A673 (cell line): ENCODE measurements around the gene CACNA2D4. TPM values are rescaled to one million over a fixed set of nuclear protein-coding genes. Genes with fewer than 3 reads are reported as not detected.

ENCODE experiments used
- BruUV-seq: library from RNA; stranded (reverse); fragments of 400-500 nt; replicated peaks from 2 replicates; lab custom pipeline; 2021; lab: Mats Ljungman, UMichigan
- CTCF ChIA-PET: fragments of 300-600 bp; sonication (Branson Sonifier 250); formaldehyde crosslinking; loops from one replicate; lab custom pipeline; 2022; ENCODE audit warnings: antibody characterized with exemption; lab: Charles Lee
- POLR2A ChIA-PET: fragments of 300-600 bp; sonication (Branson Sonifier 250); formaldehyde crosslinking; loops from one replicate; lab custom pipeline; 2022; ENCODE audit warnings: antibody characterized with exemption; ENCODE audit not compliant: low non-redundant PET; lab: Charles Lee
- DNase-seq: peaks from one replicate; pipeline ENCODE4 v3.0.0-alpha.2; 2015; ENCODE audit warnings: low spot score
- H3K27ac ChIP-seq: fragments of 200-600 bp; sonication (generic); 2 replicates; pipeline ENCODE4 v1.5.1; 2016; ENCODE audit warnings: mixed run types, low read depth, mild to moderate bottlenecking, mixed read lengths, antibody characterized with exemption, low read length; ENCODE audit not compliant: poor library complexity, severe bottlenecking
- H3K27me3 ChIP-seq: fragments of 200-600 bp; sonication (generic); replicated peaks from 2 replicates; pipeline ENCODE4 v1.6.1; 2017; ENCODE audit warnings: mixed run types, low read depth, mild to moderate bottlenecking, mixed read lengths, antibody characterized with exemption, low read length; ENCODE audit not compliant: insufficient read depth, poor library complexity
- H3K36me3 ChIP-seq: fragments of 200-600 bp; sonication (generic); 2 replicates; pipeline ENCODE4 v1.6.1; 2016; ENCODE audit warnings: mixed run types, mild to moderate bottlenecking, mixed read lengths, antibody characterized with exemption, low read length; ENCODE audit not compliant: insufficient read depth, poor library complexity, severe bottlenecking
- H3K4me1 ChIP-seq: fragments of 200-600 bp; sonication (generic); 2 replicates; pipeline ENCODE4 v1.6.1; 2017; ENCODE audit warnings: mixed run types, mild to moderate bottlenecking, mixed read lengths, antibody characterized with exemption, low read length; ENCODE audit not compliant: insufficient read depth, poor library complexity, severe bottlenecking
- H3K4me3 ChIP-seq: fragments of 200-600 bp; sonication (generic); 2 replicates; pipeline ENCODE4 v1.5.1; 2016; ENCODE audit warnings: low read depth, mixed run types, mild to moderate bottlenecking, mixed read lengths, low read length; ENCODE audit not compliant: poor library complexity, severe bottlenecking
- H3K9me3 ChIP-seq: fragments of 200-600 bp; sonication (generic); 2 replicates; pipeline ENCODE4 v1.6.1; 2016; ENCODE audit warnings: mixed run types, low read depth, mild to moderate bottlenecking, mixed read lengths, antibody characterized with exemption, low read length; ENCODE audit not compliant: poor library complexity, severe bottlenecking
- EZH2 ChIP-seq: fragments of 200-600 bp; sonication (generic); IDR thresholded peaks from 2 replicates; pipeline ENCODE4 v1.6.1; 2017; ENCODE audit warnings: borderline replicate concordance, low read depth, mild to moderate bottlenecking, mixed read lengths, antibody characterized with exemption, low read length; ENCODE audit not compliant: poor library complexity, severe bottlenecking
- intact Hi-C: fragments of 100-400 bp; cut with micrococcal nuclease; formaldehyde crosslinking; loops from one replicate; pipeline ENCODE4 v1.10.0; 2022; ENCODE audit not compliant: unreplicated experiment
- total RNA-seq: library from RNA; stranded (reverse); gene quantifications from 2 replicates; pipeline ENCODE4 v1.2.3, GENCODE V29; 2021
- TF ChIP-seq, protein P1 (sequence below): fragments of 300-800, 200-600 bp; sonication (generic); conservative IDR thresholded peaks from 2 replicates; pipeline ENCODE4 v1.5.1; 2017; ENCODE audit warnings: low read depth, mild to moderate bottlenecking, antibody characterized with exemption, low read length, moderate library complexity, mixed read lengths

CACNA2D4 gene
- total RNA-seq, 1 experiment from 2014 or later: 0.41 TPM

DNA sequence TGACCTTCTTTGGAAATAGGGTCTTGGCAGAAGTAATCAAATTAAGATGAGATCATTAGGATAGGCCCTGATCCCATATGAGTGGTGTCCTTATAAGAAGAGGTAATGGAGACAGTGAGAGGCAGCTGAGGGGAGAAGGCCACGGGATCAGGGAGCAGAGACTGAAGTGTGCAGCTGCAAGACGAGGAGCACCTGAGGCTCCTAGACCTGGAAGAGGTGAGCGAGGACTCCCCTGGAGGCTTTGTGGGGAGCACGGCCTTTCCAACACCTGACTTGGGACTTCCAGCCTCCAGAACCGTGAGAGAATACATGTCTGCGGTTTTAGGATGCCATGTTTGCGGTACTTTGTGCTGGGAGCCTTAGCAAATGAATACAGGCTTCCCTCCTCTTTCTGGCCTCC, 60.6 kb downstream of the CACNA2D4 start:
- Histone ChIP-seq H3K27ac (no peak overlapping the region), H3K4me3 (no peak overlapping the region), H3K27me3 (no peaks in the 10 kb centered on the region), H3K9me3 (peaks cover 11% of the 10 kb centered on the region), H3K4me1 (no peaks in the 10 kb centered on the region), H3K36me3 (no peaks in the 10 kb centered on the region)
- no TSS peak for BruUV-seq
- DNase-seq: no peak
- CTCF ChIA-PET: no interaction called here
- intact Hi-C loops: no loop called here
- POLR2A ChIA-PET: no interaction called here
- TF ChIP-seq, protein P1, sequence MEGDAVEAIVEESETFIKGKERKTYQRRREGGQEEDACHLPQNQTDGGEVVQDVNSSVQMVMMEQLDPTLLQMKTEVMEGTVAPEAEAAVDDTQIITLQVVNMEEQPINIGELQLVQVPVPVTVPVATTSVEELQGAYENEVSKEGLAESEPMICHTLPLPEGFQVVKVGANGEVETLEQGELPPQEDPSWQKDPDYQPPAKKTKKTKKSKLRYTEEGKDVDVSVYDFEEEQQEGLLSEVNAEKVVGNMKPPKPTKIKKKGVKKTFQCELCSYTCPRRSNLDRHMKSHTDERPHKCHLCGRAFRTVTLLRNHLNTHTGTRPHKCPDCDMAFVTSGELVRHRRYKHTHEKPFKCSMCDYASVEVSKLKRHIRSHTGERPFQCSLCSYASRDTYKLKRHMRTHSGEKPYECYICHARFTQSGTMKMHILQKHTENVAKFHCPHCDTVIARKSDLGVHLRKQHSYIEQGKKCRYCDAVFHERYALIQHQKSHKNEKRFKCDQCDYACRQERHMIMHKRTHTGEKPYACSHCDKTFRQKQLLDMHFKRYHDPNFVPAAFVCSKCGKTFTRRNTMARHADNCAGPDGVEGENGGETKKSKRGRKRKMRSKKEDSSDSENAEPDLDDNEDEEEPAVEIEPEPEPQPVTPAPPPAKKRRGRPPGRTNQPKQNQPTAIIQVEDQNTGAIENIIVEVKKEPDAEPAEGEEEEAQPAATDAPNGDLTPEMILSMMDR: no peak
- no peak for TF ChIP-seq EZH2

GRCh38 chr12:1857086-1857485, 61.4 kb downstream of the CACNA2D4 start:
- ChIA-PET POLR2A (no interaction called here), CTCF (no interaction called here)
- no peaks in the 10 kb centered on the region for H3K27me3 ChIP-seq
- H3K4me1 ChIP-seq: peaks cover 6% of the 10 kb centered on the region
- DNase-seq: no peak
- intact Hi-C loops: no loop called here
- H3K27ac ChIP-seq: no peak overlapping the region
- no peaks in the 10 kb centered on the region for H3K36me3 ChIP-seq
- H3K4me3 ChIP-seq: no peak overlapping the region
- TF ChIP-seq EZH2: no peak
- TF ChIP-seq, protein P1: no peak
- no TSS peak for BruUV-seq
- H3K9me3 ChIP-seq: peaks cover 11% of the 10 kb centered on the region

DNA sequence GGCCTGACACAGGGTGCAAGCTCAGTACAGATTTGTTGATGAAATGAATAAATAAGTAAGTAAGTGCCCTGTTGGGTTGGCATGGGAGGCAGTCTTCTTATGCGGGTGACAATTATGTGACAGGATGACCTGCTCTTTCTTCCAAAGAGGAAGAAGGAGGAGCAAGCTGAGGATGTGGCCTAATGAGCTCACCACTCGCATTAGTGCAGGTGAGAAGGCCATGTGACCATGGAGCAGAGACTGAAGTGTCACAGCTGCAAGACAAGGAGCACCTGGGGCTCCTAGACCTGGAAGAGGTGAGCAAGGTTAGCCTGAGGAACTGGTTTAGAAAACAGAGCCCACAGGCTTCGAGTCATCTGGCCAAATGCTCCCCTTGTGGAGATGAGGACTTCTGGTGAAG, 63.2 kb downstream of the CACNA2D4 start:
- Histone ChIP-seq H3K4me3 (no peak overlapping the region), H3K27me3 (no peaks in the 10 kb centered on the region), H3K27ac (no peak overlapping the region), H3K4me1 (peaks cover 21% of the 10 kb centered on the region), H3K36me3 (no peaks in the 10 kb centered on the region), H3K9me3 (peaks cover 11% of the 10 kb centered on the region)
- DNase-seq: no peak
- TF ChIP-seq EZH2: no peak
- TF ChIP-seq, protein P1: no peak
- POLR2A ChIA-PET: no interaction called here
- BruUV-seq: no TSS peak
- CTCF ChIA-PET: no interaction called here
- intact Hi-C loops: no loop called here
